Esophagus (tissue), 2 donors: Measurements from ENCODE around the gene MISP3. TPM values are rescaled to one million over a fixed set of nuclear protein-coding genes. Genes with fewer than 3 reads are reported as not detected.
A peak's percentile ranks its signal among the peaks of the same experiment; 100 is the strongest.

Experiments used
- H3K27ac ChIP-seq, 2 donors: one replicate each; pipeline ENCODE4 v1.5.1; 2013; ENCODE audit warnings: low read depth in 2 of 2, mild to moderate bottlenecking in 2 of 2, inconsistent platforms in 1 of 2, low read length in 1 of 2, moderate library complexity in 1 of 2
- H3K27me3 ChIP-seq, 2 donors: one replicate each; pipeline ENCODE4 v1.6.1; 2013; ENCODE audit warnings: low read length in 2 of 2, control low read depth in 1 of 2, mild to moderate bottlenecking in 1 of 2; ENCODE audit not compliant: insufficient read depth in 2 of 2, control insufficient read depth in 1 of 2
- H3K36me3 ChIP-seq, 2 donors: one replicate each; pipeline ENCODE4 v1.6.1; 2013; ENCODE audit warnings: low read length in 1 of 2; ENCODE audit not compliant: control insufficient read depth in 2 of 2, insufficient read depth in 2 of 2
- H3K4me1 ChIP-seq, 2 donors: one replicate each; pipeline ENCODE4 v1.6.1; 2013; ENCODE audit warnings: low read length in 1 of 2; ENCODE audit not compliant: control insufficient read depth in 2 of 2, insufficient read depth in 2 of 2
- H3K4me3 ChIP-seq, 2 donors: one replicate each; pipeline ENCODE4 v1.5.1; 2013; ENCODE audit warnings: low read length in 2 of 2, mild to moderate bottlenecking in 2 of 2, low read depth in 1 of 2, moderate library complexity in 1 of 2
- H3K9me3 ChIP-seq, 2 donors: one replicate each; pipeline ENCODE4 v1.6.1; 2013; ENCODE audit warnings: mild to moderate bottlenecking in 2 of 2, low read depth in 1 of 2, low read length in 1 of 2, moderate library complexity in 1 of 2; ENCODE audit not compliant: control insufficient read depth in 2 of 2, insufficient read depth in 1 of 2
- WGBS, 2 donors: extraction: QIAGEN DNeasy Blood & Tissue Kit; methylation state at CpG; one replicate each; pipeline ENCODE4 v1.1.7; 2013; 5-methylcytosine and 5-hydroxymethylcytosine counted together
- polyA plus RNA-seq, 2 donors: library from polyadenylated mRNA; stranded (reverse); fragments of 200-250 nt; gene quantifications; one replicate each; pipeline ENCODE4 v1.2.3, GENCODE V29; 2013
- donor health status: healthy with polysubstance abuse.
- donor health status: Bipolar disorder and iron deficiency.

MISP3 gene
- polyA plus RNA-seq, 2 donors: 3.1 to 7.1 TPM

DNA sequence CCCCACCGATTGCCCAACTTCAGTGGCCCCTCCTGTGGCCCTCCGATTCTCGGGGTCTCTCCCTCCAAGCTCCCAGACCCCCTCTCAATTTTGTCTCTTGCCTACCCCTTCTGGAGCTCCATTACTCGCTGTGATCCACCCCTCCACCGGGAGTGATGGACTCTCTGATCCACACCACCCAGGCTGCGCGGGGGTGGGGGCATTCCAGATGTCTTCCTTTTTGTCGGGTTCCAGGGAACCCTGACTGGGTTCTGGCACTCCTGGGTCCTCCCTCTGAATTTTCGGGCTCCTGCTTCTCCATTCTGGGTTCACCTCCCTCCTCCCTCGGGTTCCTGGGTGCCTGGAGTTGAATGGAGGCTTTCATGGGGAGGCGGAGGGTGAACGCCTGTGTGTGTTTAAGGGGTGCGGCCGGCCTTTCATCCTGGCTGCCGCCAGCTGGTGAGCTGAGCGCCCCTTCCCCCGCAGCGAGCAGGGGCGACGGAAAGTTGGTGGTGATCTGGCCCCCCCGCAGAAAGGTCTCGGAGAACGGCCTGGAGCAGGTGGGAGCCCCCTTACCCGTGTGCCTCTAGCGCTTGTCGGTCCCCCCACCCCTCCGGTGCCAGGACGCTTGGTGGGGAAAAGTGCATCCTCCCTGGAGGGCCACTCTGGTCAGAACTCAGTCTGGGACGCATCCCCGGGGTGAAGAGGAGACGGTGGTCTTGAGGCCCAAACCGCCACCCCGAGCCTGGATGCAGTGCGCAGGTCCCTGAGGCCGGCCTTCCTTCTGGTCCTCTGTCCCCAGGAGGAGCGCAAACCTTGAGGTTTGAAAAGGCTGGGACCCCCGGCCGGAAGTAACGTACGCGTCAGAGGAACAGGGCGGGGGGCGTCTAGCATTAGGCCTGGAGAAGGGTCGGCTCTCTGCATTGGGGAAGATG, 1.6 kb downstream of the MISP3 start:
- Histone ChIP-seq H3K4me3 (peak overlapping the region; percentile 62 to 76), H3K27me3 (no peaks in the 10 kb centered on the region), H3K36me3 (no peaks in the 10 kb centered on the region), H3K27ac (peak overlapping the region; percentile 93 to 97), H3K4me1 (peaks cover 4 to 5% of the 10 kb centered on the region in 2 donors), H3K9me3 (no peaks in the 10 kb centered on the region)
- 1% methylated on average over 44 of the region's 44 CpGs for WGBS, 2 donors

DNA sequence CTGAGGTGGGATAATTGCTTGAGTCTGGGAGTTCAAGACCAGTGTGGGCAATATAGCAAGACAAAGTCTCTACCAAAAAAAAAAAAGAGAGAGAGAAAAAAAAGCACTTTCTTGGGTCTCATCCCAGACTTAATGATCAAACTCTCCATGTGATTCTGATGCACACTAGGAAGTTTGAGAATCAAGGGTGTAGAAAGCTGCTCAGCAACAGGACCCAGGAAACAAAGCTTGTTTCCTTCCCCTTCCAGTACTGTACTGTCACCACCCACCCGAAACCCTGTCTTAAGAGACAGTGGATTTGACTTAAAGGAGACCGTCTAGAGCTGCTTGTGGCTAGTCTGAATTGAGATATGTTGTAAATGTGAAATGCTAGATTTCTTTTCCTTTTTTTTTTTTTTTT, 5.8 kb downstream of the MISP3 start:
- Histone ChIP-seq H3K27me3 (no peaks in the 10 kb centered on the region), H3K9me3 (no peaks in the 10 kb centered on the region), H3K4me1 (peaks cover 4 to 8% of the 10 kb centered on the region in 2 donors), H3K36me3 (no peaks in the 10 kb centered on the region), H3K4me3 (no peak overlapping the region), H3K27ac (no peak overlapping the region)
- 73 to 78% methylated on average over 2 of the region's 2 CpGs for WGBS, 2 donors

DNA sequence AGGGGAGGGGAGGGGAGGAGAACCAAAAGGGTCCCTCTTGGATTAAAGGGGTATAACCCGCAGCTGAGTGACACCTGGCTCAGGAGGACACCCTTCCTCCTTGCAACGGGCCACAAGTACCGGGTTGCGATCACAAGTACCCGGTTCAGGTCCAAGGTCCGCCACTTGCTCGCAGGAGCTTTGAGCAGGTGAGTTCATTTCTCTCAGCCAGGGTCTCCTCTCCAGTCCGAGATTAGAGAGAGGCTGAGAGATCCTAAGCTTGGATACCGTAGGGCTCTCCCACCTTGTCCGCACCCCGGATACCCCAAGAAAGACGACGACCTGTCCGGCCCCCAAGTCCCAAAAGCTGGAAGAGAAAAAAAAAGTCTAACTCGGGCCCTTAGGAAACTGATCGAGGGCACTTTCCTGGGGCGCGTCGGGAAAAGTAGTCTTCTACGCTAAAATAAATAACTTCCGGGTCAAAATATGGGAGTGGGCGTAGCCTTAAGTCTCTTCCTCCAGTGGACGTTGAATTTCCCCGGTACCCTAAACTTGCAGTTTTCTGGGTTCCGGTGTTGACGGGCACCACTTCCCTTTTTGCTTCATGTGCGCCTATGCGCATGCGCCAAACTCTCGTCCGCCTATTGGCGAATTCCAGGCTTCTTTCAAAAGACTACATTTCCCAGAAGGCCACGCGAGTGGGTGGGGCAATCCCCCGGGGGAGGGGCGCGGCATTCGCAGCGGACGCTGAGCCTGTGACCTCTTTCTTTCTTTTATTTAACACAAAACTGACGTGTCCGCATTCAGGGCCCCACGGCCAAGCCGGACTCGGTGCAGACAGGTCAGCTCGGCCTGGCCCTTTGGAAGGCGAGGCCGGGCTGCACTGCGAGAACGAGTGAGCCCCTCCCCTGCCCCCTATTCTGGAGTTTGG, 8.6 kb downstream of the MISP3 start:
- Histone ChIP-seq H3K27me3 (no peaks in the 10 kb centered on the region), H3K4me1 (peaks cover 4 to 5% of the 10 kb centered on the region in 2 donors), H3K9me3 (no peaks in the 10 kb centered on the region), H3K4me3 (peak overlapping the region; percentile 63 to 73), H3K36me3 (no peaks in the 10 kb centered on the region), H3K27ac (peak overlapping the region; percentile 94 to 98)
- 0 to 1% methylated on average over 50 of the region's 50 CpGs for WGBS, 2 donors

DNA sequence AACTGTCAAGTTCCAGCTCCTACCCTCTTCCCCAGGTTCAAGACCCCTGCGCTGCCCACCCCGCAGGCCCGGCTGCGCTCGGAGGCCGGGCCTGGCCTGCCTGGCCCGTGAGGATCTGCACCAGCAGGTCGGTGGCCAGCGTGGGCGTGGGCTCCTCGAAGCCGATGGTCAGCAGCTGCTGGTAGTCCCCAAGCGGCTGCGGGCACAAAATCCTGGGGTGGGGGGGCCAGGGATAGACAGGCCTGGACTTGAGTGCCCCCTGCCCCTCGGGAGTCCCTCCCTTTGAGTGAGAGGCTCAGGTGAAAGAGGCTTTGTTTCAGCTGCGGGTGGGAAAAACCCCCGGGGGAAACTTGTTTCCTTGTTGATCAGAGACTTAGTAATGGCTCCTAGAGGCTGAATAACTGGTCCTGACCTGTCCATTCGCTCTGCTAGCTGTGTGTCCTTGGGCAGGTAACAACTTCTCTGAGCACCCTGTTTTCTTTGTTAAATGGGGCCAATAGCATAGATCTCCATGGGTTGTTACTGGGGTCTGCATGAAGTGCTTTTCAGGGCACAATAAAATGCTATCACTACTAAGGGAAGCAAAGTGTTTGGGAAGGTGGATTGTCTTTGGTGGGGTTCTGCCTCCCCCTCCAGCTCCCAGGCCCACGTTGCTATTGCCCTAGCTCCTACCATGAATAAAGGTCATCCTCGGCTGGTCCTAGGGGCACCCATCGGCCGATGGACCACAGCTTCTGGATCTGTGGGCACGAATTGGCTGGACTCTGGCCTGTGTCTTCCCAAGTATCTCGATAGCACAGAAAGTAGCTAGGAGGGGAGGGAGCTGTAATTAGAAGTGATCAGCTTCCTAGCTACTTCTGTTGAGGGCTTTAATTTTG, 9.4 kb downstream of the MISP3 start:
- Histone ChIP-seq H3K4me1 (peaks cover 4 to 5% of the 10 kb centered on the region in 2 donors), H3K4me3 (peak overlapping the region; percentile 63 to 73), H3K36me3 (no peaks in the 10 kb centered on the region), H3K27ac (peak overlapping the region; percentile 92 to 98), H3K27me3 (no peaks in the 10 kb centered on the region), H3K9me3 (no peaks in the 10 kb centered on the region)
- WGBS, 2 donors: 19 to 20% methylated on average over 24 of the region's 24 CpGs

DNA sequence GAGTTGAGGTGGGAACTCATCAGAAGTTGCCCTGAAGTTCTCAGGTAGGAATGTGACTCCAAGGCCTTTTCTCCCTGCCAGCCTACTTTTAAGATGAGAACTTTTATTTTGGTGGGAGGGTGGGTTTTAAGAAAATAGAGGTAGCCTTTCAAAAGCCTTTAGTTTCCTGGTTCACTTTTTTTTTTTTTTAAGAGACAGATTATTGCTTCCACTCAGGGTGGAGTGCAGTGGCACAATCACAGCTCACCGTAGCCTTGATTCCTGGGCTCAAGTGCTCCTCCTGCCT, 10.0 kb downstream of the MISP3 start:
- H3K27ac ChIP-seq: peak overlapping the region; percentile 92 to 98
- H3K36me3 ChIP-seq: no peaks in the 10 kb centered on the region
- 44 to 81% methylated on average over 1 of the region's 1 CpG for WGBS, 2 donors
- no peaks in the 10 kb centered on the region for H3K27me3 ChIP-seq
- peak overlapping the region in 1 of 2 donors; percentile 63 for H3K4me3 ChIP-seq
- peaks cover 4 to 5% of the 10 kb centered on the region in 2 donors for H3K4me1 ChIP-seq
- H3K9me3 ChIP-seq: no peaks in the 10 kb centered on the region

DNA sequence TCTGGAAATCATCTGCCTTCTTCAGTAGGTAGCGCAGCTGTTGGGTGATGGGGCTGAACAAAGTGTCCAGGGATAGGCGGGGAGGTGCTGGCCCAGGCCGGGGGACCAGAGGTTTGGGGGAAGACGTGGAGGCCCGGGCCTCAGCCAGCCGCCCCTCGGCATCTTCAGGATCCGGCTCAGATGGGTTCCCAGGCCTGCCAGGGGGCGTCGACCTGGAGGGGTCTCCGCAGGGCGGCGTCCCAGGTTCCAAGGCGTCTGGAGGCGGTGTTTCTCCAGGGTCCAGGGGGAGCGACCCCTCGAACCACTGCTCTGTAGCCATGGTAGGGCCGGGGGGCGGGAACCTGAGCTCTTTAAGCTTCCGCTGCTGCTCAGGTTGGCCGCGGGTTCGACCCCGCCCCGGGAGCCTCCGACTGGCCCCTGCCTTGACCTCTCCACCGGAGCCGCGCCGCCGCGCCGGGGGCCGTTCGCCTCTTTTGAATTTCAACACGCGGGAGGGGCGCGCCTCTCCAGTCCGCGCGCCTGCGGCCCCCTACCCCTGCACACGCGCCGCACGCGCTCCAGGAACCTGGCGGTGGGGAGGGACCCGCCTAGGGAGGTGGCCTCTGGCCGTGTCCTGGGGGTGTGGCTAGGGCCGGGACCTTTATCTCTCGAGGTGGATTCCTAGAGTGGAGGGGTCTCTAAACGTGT, 12.9 kb downstream of the MISP3 start, which contains the start of gene C19orf67:
C19orf67 (minus strand) TSS at position 475 of the 687 bp plus-strand sequence; CDS start at position 319, 156 bp downstream.
- 63 to 79% methylated on average over 54 of the region's 54 CpGs for WGBS, 2 donors
- Histone ChIP-seq H3K9me3 (no peaks in the 10 kb centered on the region), H3K27ac (no peak within 1 kb of the TSS), H3K27me3 (no peaks in the 10 kb centered on the region), H3K4me3 (no peak within 1 kb of the TSS), H3K4me1 (peaks cover 4% of the 10 kb centered on the region in 2 donors), H3K36me3 (peaks cover 0 to 13% of the 10 kb centered on the region in 2 donors)

DNA sequence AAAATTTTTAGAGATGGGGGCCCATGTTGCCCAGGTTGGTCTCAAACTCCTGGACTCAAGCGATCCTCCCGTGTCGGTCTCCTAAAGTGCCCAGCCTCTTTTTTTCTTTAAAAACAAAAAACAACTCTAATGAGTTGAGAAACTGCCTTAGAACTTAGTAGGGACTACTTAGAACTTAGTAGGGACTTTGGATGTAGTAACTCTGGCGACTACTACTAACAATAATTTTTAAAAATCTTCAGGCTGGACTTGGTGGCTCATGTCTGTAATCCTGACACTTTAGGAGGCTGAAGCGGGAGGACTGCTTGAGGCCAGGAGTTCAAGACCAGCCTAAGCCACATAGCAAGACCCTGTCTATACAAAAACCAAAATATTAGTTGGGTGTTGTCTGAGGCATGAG, 13.5 kb downstream of the MISP3 start:
- WGBS, 2 donors: 93 to 94% methylated on average over 5 of the region's 5 CpGs
- no peaks in the 10 kb centered on the region for H3K27me3 ChIP-seq
- no peak overlapping the region for H3K4me3 ChIP-seq
- peaks cover 2 to 4% of the 10 kb centered on the region in 2 donors for H3K4me1 ChIP-seq
- H3K27ac ChIP-seq: no peak overlapping the region
- H3K9me3 ChIP-seq: no peaks in the 10 kb centered on the region
- peaks cover 0 to 13% of the 10 kb centered on the region in 2 donors for H3K36me3 ChIP-seq

DNA sequence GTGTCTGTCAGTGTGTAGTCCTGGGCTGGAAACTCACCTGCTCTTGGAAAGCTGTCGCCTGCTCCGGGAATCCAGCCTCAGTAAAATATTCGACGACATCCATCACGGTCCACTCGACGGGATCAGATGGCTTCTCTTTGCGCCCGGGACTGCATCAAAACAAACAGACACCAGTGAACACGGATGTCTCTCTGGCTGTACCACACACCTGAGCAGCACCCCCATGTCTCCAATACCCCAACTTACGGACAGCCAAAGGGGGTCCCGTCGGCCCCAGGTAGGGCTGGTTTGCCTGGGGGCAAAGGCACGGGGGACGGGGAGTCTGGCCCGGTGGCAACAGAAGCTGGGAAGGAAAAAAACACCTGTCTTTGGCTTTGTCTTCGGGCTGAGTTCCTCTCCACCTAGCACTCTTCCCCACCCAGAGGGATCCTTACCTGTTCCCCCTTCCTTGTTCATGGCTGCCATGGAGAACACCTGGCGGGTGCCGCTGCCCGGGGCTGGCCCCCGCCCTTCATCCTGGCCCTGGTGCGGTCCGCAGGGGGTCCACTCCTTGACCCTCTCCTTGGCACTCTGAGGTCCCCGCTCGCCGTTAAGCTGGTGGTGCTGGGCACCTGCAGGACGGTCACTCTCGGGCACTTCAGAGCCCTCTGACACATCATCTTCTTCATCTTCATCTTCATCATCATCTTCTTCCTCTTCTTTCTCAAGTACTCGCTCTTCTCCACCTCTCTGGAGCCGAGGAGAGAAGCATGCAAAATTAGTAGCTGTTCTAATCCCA, 16.2 kb downstream of the MISP3 start:
- H3K27ac ChIP-seq: no peak overlapping the region
- H3K4me1 ChIP-seq: no peaks in the 10 kb centered on the region
- 85% methylated on average over 30 of the region's 30 CpGs for WGBS, 2 donors
- no peaks in the 10 kb centered on the region for H3K27me3 ChIP-seq
- peaks cover 0 to 13% of the 10 kb centered on the region in 2 donors for H3K36me3 ChIP-seq
- peak overlapping the region; percentile 67 to 74 for H3K4me3 ChIP-seq
- peaks cover 0 to 5% of the 10 kb centered on the region in 2 donors for H3K9me3 ChIP-seq
